Medulla oblongata (tissue), 1 donor: ENCODE measurements around the gene OBSCN.
A peak's percentile ranks its signal among the peaks of the same experiment; 100 is the strongest.
"Not testable (repeated sequence)": the region's sequence is repeated elsewhere in the genome, so short reads cannot be mapped to it uniquely, and the experiment has no call there.

ENCODE experiments used
- DNase-seq: peaks from one replicate; pipeline ENCODE4 v3.0.0-alpha.2; 2015; ENCODE audit errors: extremely low spot score

OBSCN gene

GRCh38 chr1:228212966-228213844 lies 5.4 kb downstream of the OBSCN start:
- DNase-seq, result peak; percentile 58

- no peak for DNase-seq
Measured at GRCh38 chr1:228213917-228214808, 6.3 kb downstream of the OBSCN start.

- no peak for DNase-seq
Measured at GRCh38 chr1:228214921-228215662, 7.2 kb downstream of the OBSCN start.

- no peak for DNase-seq
Measured at GRCh38 chr1:228215663-228216116, 7.8 kb downstream of the OBSCN start.

- DNase-seq, result no peak
Measured at GRCh38 chr1:228216371-228217320, 8.8 kb downstream of the OBSCN start.

- peak; percentile 3 for DNase-seq
Measured at GRCh38 chr1:228217551-228218344, 9.9 kb downstream of the OBSCN start.

GRCh38 chr1:228218513-228219244 lies 10.8 kb downstream of the OBSCN start:
- no peak for DNase-seq

GRCh38 chr1:228219245-228219961 lies 11.6 kb downstream of the OBSCN start:
- no peak for DNase-seq

- no peak for DNase-seq
Measured at GRCh38 chr1:228219962-228220780, 12.3 kb downstream of the OBSCN start.

- DNase-seq, result not testable (repeated sequence)
Measured at GRCh38 chr1:228221097-228221496, 13.3 kb downstream of the OBSCN start.

GRCh38 chr1:228222548-228222947 lies 14.7 kb downstream of the OBSCN start:
- no peak for DNase-seq

GRCh38 chr1:228224198-228225164 lies 16.6 kb downstream of the OBSCN start:
- no peak for DNase-seq

- no peak for DNase-seq
Measured at GRCh38 chr1:228225165-228225710, 17.4 kb downstream of the OBSCN start.

- DNase-seq, result no peak
Measured at GRCh38 chr1:228225740-228226139, 17.9 kb downstream of the OBSCN start.

GRCh38 chr1:228226141-228226874 lies 18.5 kb downstream of the OBSCN start:
- DNase-seq, result no peak
